DMS79 (cell line): ENCODE results near the gene THEMIS2.
"Not testable (repeated sequence)": the region's sequence is repeated elsewhere in the genome, so short reads cannot be mapped to it uniquely, and the experiment has no call there.

Experiments used
- DNase-seq: peaks from one replicate; lab custom pipeline; 2025; lab: John Stamatoyannopoulos, UW

Gene THEMIS2

GRCh38 chr1:27872059-27872801 is at the start of gene THEMIS2:
TSS of gene THEMIS2 (plus strand) at chr1:27872544. CDS start at chr1:27872572, 28 bp downstream.
- DNase-seq, result no peak

GRCh38 chr1:27823784-27824183 is 48.6 kb upstream of the THEMIS2 start:
- DNase-seq, result no peak

GRCh38 chr1:27824411-27824810 is 47.9 kb upstream of the THEMIS2 start:
- no peak for DNase-seq

- DNase-seq, result not testable (repeated sequence)
These were observed 42.9 kb upstream of the THEMIS2 start for GRCh38 chr1:27829339-27829960.

- peak; percentile 97 for DNase-seq
These were observed 41.5 kb upstream of the THEMIS2 start, which contains the start of gene PPP1R8 for GRCh38 chr1:27830621-27831440. TSS of gene PPP1R8 (plus strand) at chr1:27830782. CDS start at chr1:27830836, 54 bp downstream.

GRCh38 chr1:27831568-27832410 is 40.6 kb upstream of the THEMIS2 start:
- no peak for DNase-seq

- DNase-seq, result no peak
These were observed 39.6 kb upstream of the THEMIS2 start for GRCh38 chr1:27832762-27833161.

GRCh38 chr1:27833470-27833869 is 38.9 kb upstream of the THEMIS2 start:
- no peak for DNase-seq

- no peak for DNase-seq
These were observed 37.3 kb upstream of the THEMIS2 start for GRCh38 chr1:27835046-27835445.

GRCh38 chr1:27835501-27835900 is 36.8 kb upstream of the THEMIS2 start:
- DNase-seq, result no peak

- DNase-seq, result no peak
These were observed 22.4 kb upstream of the THEMIS2 start for GRCh38 chr1:27849951-27850350.

- no peak for DNase-seq
These were observed 17.3 kb upstream of the THEMIS2 start for GRCh38 chr1:27855085-27855484.

GRCh38 chr1:27856561-27857343 is 15.6 kb upstream of the THEMIS2 start:
- DNase-seq, result no peak

GRCh38 chr1:27857552-27857951 is 14.8 kb upstream of the THEMIS2 start:
- DNase-seq, result not testable (repeated sequence)

- DNase-seq, result peak; percentile 85
These were observed 14.0 kb upstream of the THEMIS2 start for GRCh38 chr1:27858072-27858948.

- no peak for DNase-seq
These were observed 13.3 kb upstream of the THEMIS2 start for GRCh38 chr1:27858949-27859576.

- no peak for DNase-seq
These were observed 10.9 kb upstream of the THEMIS2 start for GRCh38 chr1:27861436-27861835.

GRCh38 chr1:27862004-27862403 is 10.3 kb upstream of the THEMIS2 start:
- DNase-seq, result no peak
